Activated T-cell treated with anti-CD3 and anti-CD28 coated beads, Interleukin-2, amount 50 U/mL, for 72 hours (primary cell): ENCODE data around the gene PHOSPHO1. TPM values are rescaled to one million over a fixed set of nuclear protein-coding genes. Genes with fewer than 3 reads are reported as not detected.

Experiments used
- ATAC-seq, 2 donors: fragments of 150-1000 bp; cut with Tn5 transposase; replicated peaks in 1 of 2; 2 replicates each; pipeline ENCODE4 v1.10.0; 2021; ENCODE audit warnings: moderate library complexity in 2 of 2, mild to moderate bottlenecking in 1 of 2
- DNase-seq, 2 donors: peaks; one replicate each; pipeline ENCODE4 v3.0.0; 2021 to 2022; ENCODE audit warnings: mixed read lengths in 1 of 2
- H3K27ac Mint-ChIP-seq: one replicate; pipeline ENCODE4 v1.8.0; 2022; ENCODE audit warnings: mild to moderate bottlenecking, moderate library complexity, mixed read lengths
- H3K27me3 Mint-ChIP-seq: one replicate; pipeline ENCODE4 v1.8.0; 2022; ENCODE audit warnings: low read depth, mixed read lengths
- H3K36me3 Mint-ChIP-seq, 2 donors: one replicate each; pipeline ENCODE4 v1.8.0; 2022; ENCODE audit warnings: mixed read lengths in 2 of 2, mild to moderate bottlenecking in 1 of 2; ENCODE audit not compliant: insufficient read depth in 2 of 2
- H3K4me1 Mint-ChIP-seq: one replicate; pipeline ENCODE4 v1.8.0; 2022; ENCODE audit warnings: low read depth, mixed read lengths
- H3K4me3 Mint-ChIP-seq, 2 donors: one replicate each; pipeline ENCODE4 v1.8.0; 2022; ENCODE audit warnings: mild to moderate bottlenecking in 2 of 2, mixed read lengths in 2 of 2, moderate library complexity in 2 of 2
- H3K9me3 Mint-ChIP-seq, 2 donors: one replicate each; pipeline ENCODE4 v1.8.0; 2022; ENCODE audit warnings: mixed read lengths in 2 of 2
- total RNA-seq, 2 donors: library from RNA; stranded (reverse); gene quantifications; one replicate each; pipeline ENCODE4 v1.2.3, GENCODE V29; 2022

PHOSPHO1 gene
- total RNA-seq, 2 donors from 2014 or later, result 0.29 TPM; not detected in 1

- Mint-ChIP-seq H3K27me3 (peaks cover 18% of the 10 kb centered on the region), H3K27ac (no peak overlapping the region), H3K4me3 (no peak overlapping the region), H3K4me1 (peaks cover 9% of the 10 kb centered on the region), H3K9me3 (no peaks in the 10 kb centered on the region), H3K36me3 (no peaks in the 10 kb centered on the region)
- DNase-seq (no peak), ATAC-seq (no peak)
Measured at GRCh38 chr17:49235896-49236295, 5.3 kb upstream of the PHOSPHO1 start.

- peaks cover 12% of the 10 kb centered on the region for H3K4me1 Mint-ChIP-seq
- H3K9me3 Mint-ChIP-seq, result no peaks in the 10 kb centered on the region
- no peaks in the 10 kb centered on the region for H3K36me3 Mint-ChIP-seq
- no peak overlapping the region for H3K4me3 Mint-ChIP-seq
- peaks cover 22% of the 10 kb centered on the region for H3K27me3 Mint-ChIP-seq
- H3K27ac Mint-ChIP-seq, result no peak overlapping the region
- no peak for DNase-seq
- no peak for ATAC-seq
Measured at GRCh38 chr17:49234509-49235080, 4.0 kb upstream of the PHOSPHO1 start.

- no peak overlapping the region for H3K27ac Mint-ChIP-seq
- no peaks in the 10 kb centered on the region for H3K9me3 Mint-ChIP-seq
- ATAC-seq, result no peak
- no peak for DNase-seq
- H3K4me1 Mint-ChIP-seq, result peaks cover 22% of the 10 kb centered on the region
- peak overlapping the region; percentile 80 to 87 for H3K4me3 Mint-ChIP-seq
- no peaks in the 10 kb centered on the region for H3K36me3 Mint-ChIP-seq
- H3K27me3 Mint-ChIP-seq, result peaks cover 43% of the 10 kb centered on the region
Measured at GRCh38 chr17:49231563-49231894, 942 bp upstream of the PHOSPHO1 start.

- peaks cover 55% of the 10 kb centered on the region for H3K27me3 Mint-ChIP-seq
- peaks cover 22% of the 10 kb centered on the region for H3K4me1 Mint-ChIP-seq
- ATAC-seq (peak in 1 of 2 donors; percentile 4), DNase-seq (no peak)
- no peak overlapping the region for H3K27ac Mint-ChIP-seq
- no peaks in the 10 kb centered on the region for H3K9me3 Mint-ChIP-seq
- no peaks in the 10 kb centered on the region for H3K36me3 Mint-ChIP-seq
- peak overlapping the region; percentile 80 to 87 for H3K4me3 Mint-ChIP-seq
Measured at GRCh38 chr17:49229805-49230600, 584 bp downstream of the PHOSPHO1 start.

- ATAC-seq (no peak), DNase-seq (no peak)
- no peaks in the 10 kb centered on the region for H3K9me3 Mint-ChIP-seq
- H3K27me3 Mint-ChIP-seq, result peaks cover 61% of the 10 kb centered on the region
- peak overlapping the region; percentile 28 for H3K27ac Mint-ChIP-seq
- H3K36me3 Mint-ChIP-seq, result no peaks in the 10 kb centered on the region
- peaks cover 28% of the 10 kb centered on the region for H3K4me1 Mint-ChIP-seq
- peak overlapping the region; percentile 80 to 87 for H3K4me3 Mint-ChIP-seq
Measured at GRCh38 chr17:49229076-49229804, 1.3 kb downstream of the PHOSPHO1 start.

GRCh38 chr17:49227436-49228261 is 2.9 kb downstream of the PHOSPHO1 start:
- Mint-ChIP-seq H3K9me3 (no peaks in the 10 kb centered on the region), H3K4me1 (peaks cover 39% of the 10 kb centered on the region), H3K27me3 (peaks cover 55% of the 10 kb centered on the region), H3K4me3 (no peak overlapping the region), H3K27ac (no peak overlapping the region), H3K36me3 (no peaks in the 10 kb centered on the region)
- DNase-seq, result peak; percentile 80 to 81
- peak; percentile 46 to 47 for ATAC-seq

GRCh38 chr17:49226771-49227435 is 3.7 kb downstream of the PHOSPHO1 start:
- no peaks in the 10 kb centered on the region for H3K36me3 Mint-ChIP-seq

GRCh38 chr17:49225554-49226236 is 4.9 kb downstream of the PHOSPHO1 start:
- no peak overlapping the region for H3K27ac Mint-ChIP-seq
- peaks cover 36% of the 10 kb centered on the region for H3K4me1 Mint-ChIP-seq

More at GRCh38 chr17:49226771-49227435, 3.7 kb downstream of the PHOSPHO1 start:
- H3K27ac Mint-ChIP-seq, result no peak overlapping the region
- DNase-seq (no peak), ATAC-seq (no peak)
- peaks cover 42% of the 10 kb centered on the region for H3K4me1 Mint-ChIP-seq
- no peak overlapping the region for H3K4me3 Mint-ChIP-seq
- H3K9me3 Mint-ChIP-seq, result no peaks in the 10 kb centered on the region
- peaks cover 52% of the 10 kb centered on the region for H3K27me3 Mint-ChIP-seq

GRCh38 chr17:49224997-49225337 is 5.6 kb downstream of the PHOSPHO1 start:
- no peak for DNase-seq
- Mint-ChIP-seq H3K36me3 (peaks cover 0 to 3% of the 10 kb centered on the region in 2 donors), H3K27me3 (peaks cover 42% of the 10 kb centered on the region), H3K4me3 (peak overlapping the region; percentile 72 to 81), H3K4me1 (peaks cover 36% of the 10 kb centered on the region), H3K27ac (no peak overlapping the region), H3K9me3 (no peaks in the 10 kb centered on the region)
- no peak for ATAC-seq

More at GRCh38 chr17:49225554-49226236, 4.9 kb downstream of the PHOSPHO1 start:
- no peak for ATAC-seq
- no peak for DNase-seq
- no peaks in the 10 kb centered on the region for H3K36me3 Mint-ChIP-seq
- no peak overlapping the region for H3K4me3 Mint-ChIP-seq
- peaks cover 42% of the 10 kb centered on the region for H3K27me3 Mint-ChIP-seq
- H3K9me3 Mint-ChIP-seq, result no peaks in the 10 kb centered on the region

- Mint-ChIP-seq H3K36me3 (peaks cover 0 to 3% of the 10 kb centered on the region in 2 donors), H3K27me3 (peaks cover 37% of the 10 kb centered on the region), H3K27ac (no peak overlapping the region), H3K4me3 (peak overlapping the region; percentile 72 to 81), H3K4me1 (peaks cover 37% of the 10 kb centered on the region), H3K9me3 (no peaks in the 10 kb centered on the region)
- ATAC-seq (peak; percentile 55 to 65), DNase-seq (peak; percentile 61 to 67)
Measured at GRCh38 chr17:49224198-49224996, 6.2 kb downstream of the PHOSPHO1 start.

- H3K9me3 Mint-ChIP-seq, result no peaks in the 10 kb centered on the region
- H3K27me3 Mint-ChIP-seq, result peaks cover 30% of the 10 kb centered on the region
- H3K27ac Mint-ChIP-seq, result no peak overlapping the region
- peak overlapping the region; percentile 72 to 81 for H3K4me3 Mint-ChIP-seq
- peaks cover 43% of the 10 kb centered on the region for H3K4me1 Mint-ChIP-seq
- H3K36me3 Mint-ChIP-seq, result peaks cover 0 to 6% of the 10 kb centered on the region in 2 donors
- ATAC-seq, result peak; percentile 22 to 27
- peak; percentile 72 to 80 for DNase-seq
Measured at GRCh38 chr17:49223517-49224197, 6.9 kb downstream of the PHOSPHO1 start.
